GM19351 (cell line): ENCODE data around the gene TBC1D14.
"Not testable (repeated sequence)": the region's sequence is repeated elsewhere in the genome, so short reads cannot be mapped to it uniquely, and the experiment has no call there.

Experiments
- ATAC-seq: cut with Tn5 transposase; IDR thresholded peaks from one replicate; pipeline ENCODE4 v1.9.1; 2021; ENCODE audit warnings: mild to moderate bottlenecking, moderate library complexity; ENCODE audit not compliant: unreplicated experiment

The TBC1D14 gene

GRCh38 chr4:6889736-6890324, 19.8 kb upstream of the TBC1D14 start:
- no peak for ATAC-seq

- ATAC-seq: no peak
Observed at GRCh38 chr4:6890358-6890757, 19.3 kb upstream of the TBC1D14 start.

GRCh38 chr4:6890971-6891370, 18.7 kb upstream of the TBC1D14 start:
- ATAC-seq: not testable (repeated sequence)

- ATAC-seq: no peak
Observed at GRCh38 chr4:6891436-6892170, 18.0 kb upstream of the TBC1D14 start.

- ATAC-seq: no peak
Observed at GRCh38 chr4:6892190-6892908, 17.3 kb upstream of the TBC1D14 start.

- no peak for ATAC-seq
Observed at GRCh38 chr4:6892909-6893202, 16.8 kb upstream of the TBC1D14 start.

- no peak for ATAC-seq
Observed at GRCh38 chr4:6893449-6894085, 16.1 kb upstream of the TBC1D14 start.

- no peak for ATAC-seq
Observed at GRCh38 chr4:6894086-6894478, 15.5 kb upstream of the TBC1D14 start.

- no peak for ATAC-seq
Observed at GRCh38 chr4:6894528-6895498, 14.8 kb upstream of the TBC1D14 start.

GRCh38 chr4:6896035-6896434, 13.6 kb upstream of the TBC1D14 start:
- no peak for ATAC-seq

- ATAC-seq: no peak
Observed at GRCh38 chr4:6898763-6899162, 10.9 kb upstream of the TBC1D14 start.

- no peak for ATAC-seq
Observed at GRCh38 chr4:6900181-6900812, 9.3 kb upstream of the TBC1D14 start.

GRCh38 chr4:6900956-6901355, 8.7 kb upstream of the TBC1D14 start:
- no peak for ATAC-seq

- ATAC-seq: no peak
Observed at GRCh38 chr4:6901669-6902317, 7.8 kb upstream of the TBC1D14 start.

GRCh38 chr4:6902318-6903042, 7.1 kb upstream of the TBC1D14 start:
- ATAC-seq: no peak

- ATAC-seq: no peak
Observed at GRCh38 chr4:6905516-6906445, 3.8 kb upstream of the TBC1D14 start.

GRCh38 chr4:6906486-6906885, 3.1 kb upstream of the TBC1D14 start:
- not testable (repeated sequence) for ATAC-seq

- ATAC-seq: no peak
Observed at GRCh38 chr4:6907658-6908191, 1.9 kb upstream of the TBC1D14 start.
